ENCODE results near the gene ATOSB. TPM values are rescaled to one million over a fixed set of nuclear protein-coding genes. Genes with fewer than 3 reads are reported as not detected.
A peak's percentile ranks its signal among the peaks of the same experiment; 100 is the strongest.

The ATOSB gene
- total and polyA plus RNA-seq, 9 of the 15 experiments (the other 6 are each of a cell fraction or from before 2014, with no cell fraction given) = 0.45 to 8.0 (median 4.2) TPM

DNA sequence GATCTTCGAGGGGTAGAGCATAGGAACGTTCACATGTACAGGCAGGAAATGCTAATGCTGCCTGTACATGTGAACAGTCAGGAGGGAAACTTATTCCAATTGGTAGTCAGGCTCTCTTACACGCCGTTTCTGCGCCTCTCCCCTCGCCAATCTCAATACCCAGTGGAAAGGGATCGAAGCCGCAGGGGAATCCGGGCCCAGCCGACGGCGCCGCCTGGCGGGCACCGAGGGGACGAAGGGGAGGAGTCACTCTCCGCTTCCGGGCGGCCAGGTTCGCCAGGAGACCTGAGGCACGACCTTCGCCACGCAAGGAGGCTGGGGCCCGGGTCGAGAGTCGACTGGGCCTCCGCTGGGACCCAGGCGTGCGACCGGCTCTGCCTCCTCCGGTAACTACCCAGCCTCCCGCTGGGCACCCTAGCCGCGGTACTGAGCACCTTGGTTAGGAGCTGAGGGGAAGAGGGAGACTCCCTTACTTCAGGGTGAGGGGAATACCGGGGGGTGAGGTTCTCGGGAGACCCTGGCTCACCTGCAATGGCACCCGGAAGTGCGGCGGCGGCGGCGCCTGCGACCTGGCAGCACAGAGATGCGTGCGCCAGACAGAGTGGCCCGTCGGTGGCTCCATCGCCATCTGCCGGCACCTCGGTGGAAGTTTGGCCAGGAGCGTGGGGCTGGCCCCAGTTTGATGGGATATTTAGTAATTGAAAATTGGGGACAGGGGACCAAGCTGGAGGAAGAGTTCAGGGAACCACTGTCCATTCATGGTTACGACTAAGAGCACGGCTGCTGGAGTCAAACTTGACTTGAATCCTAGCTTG, 19.4 kb downstream of the ATOSB start, which contains the start of gene PIGO (continued):
- no peak for TF ChIP-seq ZNF197 (CRISPR knock-in tag; IDR thresholded peaks at IDR 0.05; ENCODE audit: low read depth)
- TF ChIP-seq EGR1 (conservative IDR thresholded peaks at IDR 0.05) = no peak
- no peak for TF ChIP-seq XRCC3 (IDR thresholded peaks at IDR 0.05)
- TF ChIP-seq GTF2A2 (tag; IDR thresholded peaks at IDR 0.05) = no peak
- TF ChIP-seq ZNF253 (CRISPR knock-in tag; conservative IDR thresholded peaks at IDR 0.05) = no peak
- no peak; the same call in 1 of the 2 replicates for TF ChIP-seq MAFK (IDR thresholded peaks at IDR 0.05; ENCODE audit: low read length)
- TF ChIP-seq HDGF (IDR thresholded peaks at IDR 0.05) = no peak
- no peak for TF ChIP-seq BRD9 (IDR thresholded peaks at IDR 0.05; ENCODE audit: low read depth, partially characterized antibody)
- TF ChIP-seq TCFL5 (CRISPR knock-in tag; conservative IDR thresholded peaks at IDR 0.05) = no peak
- no peak for TF ChIP-seq BRF1 (IDR thresholded peaks at IDR 0.05; ENCODE audit: borderline replicate concordance, extremely low read depth, insufficient read length)
- TF ChIP-seq STAT5B (CRISPR knock-in tag; IDR thresholded peaks at IDR 0.05) = no peak
- peak; percentile 8; the same call in 1 of the 2 replicates for TF ChIP-seq PHF21A (IDR thresholded peaks at IDR 0.05; ENCODE audit: borderline replicate concordance, low read depth)
- no peak for TF ChIP-seq ZNF12 (CRISPR knock-in tag; IDR thresholded peaks at IDR 0.05)
- TF ChIP-seq, protein P1, sequence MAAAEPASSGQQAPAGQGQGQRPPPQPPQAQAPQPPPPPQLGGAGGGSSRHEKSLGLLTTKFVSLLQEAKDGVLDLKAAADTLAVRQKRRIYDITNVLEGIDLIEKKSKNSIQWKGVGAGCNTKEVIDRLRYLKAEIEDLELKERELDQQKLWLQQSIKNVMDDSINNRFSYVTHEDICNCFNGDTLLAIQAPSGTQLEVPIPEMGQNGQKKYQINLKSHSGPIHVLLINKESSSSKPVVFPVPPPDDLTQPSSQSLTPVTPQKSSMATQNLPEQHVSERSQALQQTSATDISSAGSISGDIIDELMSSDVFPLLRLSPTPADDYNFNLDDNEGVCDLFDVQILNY (CRISPR knock-in tag; IDR thresholded peaks at IDR 0.05) = peak; percentile 54; the same call in 1 of the 2 replicates
- TF ChIP-seq XRCC5 (IDR thresholded peaks at IDR 0.05; ENCODE audit: low read depth, low read length) = no peak; the same call in 1 of the 2 replicates
- peak in 2 of 3 experiments; percentile 75 to 92; a peak in 4 of 6 replicates for TF ChIP-seq ZBTB11 (CRISPR knock-in tag; IDR thresholded peaks at IDR 0.05)
- no peak for TF ChIP-seq YBX1 (IDR thresholded peaks at IDR 0.05)
- no peak for TF ChIP-seq MBD1 (CRISPR knock-in tag; IDR thresholded peaks at IDR 0.05)
- TF ChIP-seq ZNF217 (CRISPR knock-in tag; IDR thresholded peaks at IDR 0.05) = no peak
- TF ChIP-seq HMGN3 (IDR thresholded peaks at IDR 0.05; ENCODE audit: borderline replicate concordance, extremely low read depth, insufficient read length, low read depth, low read length) = peak; percentile 87
- TF ChIP-seq STAT5A (IDR thresholded peaks at IDR 0.05; ENCODE audit: borderline replicate concordance, low read length) = no peak; the same call in 1 of the 2 replicates
- TF ChIP-seq EWSR1 (IDR thresholded peaks at IDR 0.05; ENCODE audit: borderline replicate concordance, low read depth, partially characterized antibody) = no peak
- TF ChIP-seq ZNF717 (CRISPR knock-in tag; IDR thresholded peaks at IDR 0.05) = no peak
- TF ChIP-seq KAT8 (IDR thresholded peaks at IDR 0.05; ENCODE audit: low read depth) = no peak
